Activated naive CD8-positive, alpha-beta T cell treated with anti-CD3 and anti-CD28 coated beads, Interleukin-2, amount 10 ng/mL, durations not matched to agents 7 days and 5 days (primary cell): ENCODE measurements around the gene EHMT2. TPM values are rescaled to one million over a fixed set of nuclear protein-coding genes. Genes with fewer than 3 reads are reported as not detected.

Experiments used
- ATAC-seq: fragments of 150-1000 bp; cut with Tn5 transposase; one replicate; pipeline ENCODE4 v1.10.0; 2021; ENCODE audit warnings: low read depth, moderate library complexity
- POLR2A ChIA-PET: fragments of 350-600 bp; sonication (Branson Sonifier 250); formaldehyde crosslinking; loops from one replicate; lab custom pipeline; 2021; ENCODE audit warnings: antibody characterized with exemption; lab: Charles Lee
- DNase-seq: peaks from one replicate; pipeline ENCODE4 v3.0.0; 2021
- H3K27ac Mint-ChIP-seq: one replicate; pipeline ENCODE4 v1.8.0; 2022; ENCODE audit warnings: mild to moderate bottlenecking, mixed read lengths
- H3K27me3 Mint-ChIP-seq: one replicate; pipeline ENCODE4 v1.8.0; 2022; ENCODE audit warnings: mild to moderate bottlenecking, moderate library complexity, mixed read lengths
- H3K36me3 Mint-ChIP-seq: one replicate; pipeline ENCODE4 v1.8.0; 2021; ENCODE audit warnings: mild to moderate bottlenecking, mixed read lengths
- H3K4me1 Mint-ChIP-seq: one replicate; pipeline ENCODE4 v1.8.0; 2021; ENCODE audit warnings: mixed read lengths
- H3K4me3 Mint-ChIP-seq: one replicate; pipeline ENCODE4 v1.8.0; 2022; ENCODE audit warnings: mild to moderate bottlenecking, moderate library complexity, mixed read lengths
- H3K9me3 Mint-ChIP-seq: one replicate; pipeline ENCODE4 v1.8.0; 2021; ENCODE audit warnings: mixed read lengths
- total RNA-seq, 2 experiments: library from RNA; stranded (reverse); gene quantifications; one replicate each; pipeline ENCODE4 v1.2.3, GENCODE V29; 2021

EHMT2 gene
- total RNA-seq, 2 experiments from 2014 or later: 77.5 to 80.6 TPM

DNA sequence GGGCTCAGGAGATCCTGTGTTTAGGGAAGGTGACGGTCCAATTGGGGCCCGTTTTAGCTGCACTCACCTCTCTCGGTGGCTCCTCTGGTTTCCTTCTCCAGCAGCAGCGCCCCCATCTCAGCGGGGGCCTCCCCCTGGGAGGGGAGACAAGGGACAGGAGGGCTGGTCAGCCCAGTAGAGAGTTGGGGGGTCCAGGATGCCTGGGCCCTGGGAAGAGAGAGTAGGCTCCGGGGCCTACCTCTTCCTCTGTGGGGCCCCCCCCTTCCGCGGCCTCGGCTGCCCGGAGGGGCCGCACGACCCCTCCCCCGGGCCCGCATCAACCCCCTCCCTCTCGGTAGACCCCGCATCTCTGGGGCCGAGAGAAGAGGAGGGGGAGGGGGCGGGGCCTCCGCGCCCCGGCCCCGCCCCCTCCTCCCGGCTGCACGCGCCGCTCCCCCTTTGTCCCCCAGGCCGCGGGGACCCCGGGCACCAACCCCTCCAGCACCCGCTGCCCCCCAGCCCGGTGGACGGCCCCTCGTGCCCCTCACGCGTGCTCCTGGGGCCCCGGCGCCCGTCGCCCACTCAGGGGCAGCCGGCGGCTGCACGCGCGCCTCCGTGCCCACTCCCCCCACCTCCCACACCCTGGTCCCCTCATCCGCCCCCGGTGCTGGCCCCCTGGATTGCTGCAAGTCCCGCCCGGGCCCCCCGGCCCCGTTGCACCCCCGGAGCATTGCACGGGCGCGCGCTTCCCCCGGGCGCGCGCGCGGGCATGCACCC lies 464 bp downstream of the EHMT2 start:
- Mint-ChIP-seq H3K27ac (peak overlapping the region; percentile 89), H3K9me3 (no peaks in the 10 kb centered on the region), H3K36me3 (peaks cover 14% of the 10 kb centered on the region), H3K4me3 (peak overlapping the region; percentile 91), H3K4me1 (peaks cover 32% of the 10 kb centered on the region), H3K27me3 (no peaks in the 10 kb centered on the region)
- DNase-seq (peak; percentile 45), ATAC-seq (peak; percentile 3)
- POLR2A ChIA-PET: interaction anchor here (0.6 to 1.9 kb wide), 18 partner anchors 8 to 1075 kb away, joined by 3 to 13 read pairs (median 4); partner anchors contain the start of genes ABHD16A, ATF6B, BAG6 and DDX39B

DNA sequence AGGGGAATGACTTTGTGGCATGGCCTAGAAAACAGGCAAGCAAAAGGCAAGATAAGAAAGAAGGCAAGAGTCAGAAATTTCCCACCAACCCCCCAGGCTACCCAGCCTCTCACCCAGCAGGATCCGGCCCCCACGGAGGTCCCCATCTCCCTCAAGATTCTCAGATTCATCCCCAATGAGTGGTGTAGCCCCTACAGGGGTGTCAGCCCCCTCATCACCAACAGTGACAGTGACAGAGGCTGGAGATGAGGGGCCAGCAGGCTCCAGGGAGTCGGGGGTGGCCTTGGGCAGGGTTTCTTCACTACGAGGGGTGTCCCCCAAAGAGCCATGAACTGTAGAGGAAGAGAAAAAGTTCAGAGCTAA lies 1.0 kb downstream of the EHMT2 start:
- Mint-ChIP-seq H3K27me3 (no peaks in the 10 kb centered on the region), H3K4me1 (peaks cover 32% of the 10 kb centered on the region), H3K36me3 (peaks cover 14% of the 10 kb centered on the region), H3K4me3 (peak overlapping the region; percentile 91), H3K27ac (peak overlapping the region; percentile 89), H3K9me3 (no peaks in the 10 kb centered on the region)
- DNase-seq (no peak), ATAC-seq (no peak)
- POLR2A ChIA-PET: interaction anchor here (1.1 to 1.9 kb wide), 3 partner anchors 61 to 1076 kb away, joined by 4 to 6 read pairs (median 5); partner anchors contain the start of gene DDX39B

DNA sequence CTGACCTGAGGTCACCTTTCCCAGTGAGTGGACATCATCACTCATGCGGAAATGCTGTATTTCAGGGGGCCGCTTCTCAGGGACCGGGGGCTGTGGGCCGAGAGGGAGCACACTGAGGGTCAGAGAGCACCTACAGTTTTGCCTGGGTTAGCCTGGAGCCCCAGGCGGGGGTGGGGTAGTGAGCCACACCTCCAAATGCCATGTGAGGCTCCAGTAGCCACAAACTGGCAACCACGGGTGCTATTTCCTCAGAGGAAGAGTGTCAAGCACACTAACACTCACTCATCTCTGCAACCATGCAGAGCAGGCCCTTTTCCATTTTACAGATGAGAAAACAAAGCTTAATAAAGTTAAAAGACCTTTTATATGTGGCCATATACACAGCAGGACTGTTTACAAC lies 4.7 kb downstream of the EHMT2 start:
- H3K27ac Mint-ChIP-seq: no peak overlapping the region
- ATAC-seq (no peak), DNase-seq (no peak)
- H3K9me3 Mint-ChIP-seq: no peaks in the 10 kb centered on the region
- POLR2A ChIA-PET: no interaction called here
- H3K36me3 Mint-ChIP-seq: peaks cover 19% of the 10 kb centered on the region
- H3K4me1 Mint-ChIP-seq: peaks cover 17% of the 10 kb centered on the region
- H3K4me3 Mint-ChIP-seq: no peak overlapping the region
- no peaks in the 10 kb centered on the region for H3K27me3 Mint-ChIP-seq

DNA sequence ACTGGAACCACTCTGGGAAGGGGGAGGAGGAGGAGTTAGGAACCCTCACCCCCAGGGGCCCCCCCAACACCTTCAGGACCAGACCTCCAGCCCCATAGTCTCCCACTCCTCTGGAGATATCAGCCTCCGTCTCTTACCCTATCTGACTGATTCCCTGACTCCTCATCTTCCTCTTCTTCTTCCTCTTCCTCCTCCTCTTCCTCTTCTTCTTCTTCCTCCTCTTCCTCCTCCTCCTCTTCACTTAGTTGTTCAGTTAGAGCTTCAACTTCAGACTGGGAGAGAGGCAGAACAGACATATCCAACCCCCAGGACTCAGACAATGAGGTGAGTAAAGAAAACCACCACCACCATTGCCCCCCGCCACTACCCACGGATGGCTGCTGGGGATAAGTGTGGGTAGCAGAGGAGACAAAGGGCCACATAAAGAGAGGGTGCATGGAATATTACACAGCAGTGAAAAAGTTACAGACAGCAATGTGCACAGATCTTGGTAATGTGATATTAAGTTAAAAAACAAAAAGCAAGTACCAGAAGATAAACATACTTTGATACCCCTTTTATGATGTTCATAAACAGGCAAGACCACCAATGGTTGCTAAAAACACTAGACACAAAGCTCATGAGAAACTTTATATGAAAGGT lies 8.0 kb downstream of the EHMT2 start:
- DNase-seq (no peak), ATAC-seq (no peak)
- POLR2A ChIA-PET: interaction anchor here (0.5 to 0.8 kb wide), 2 partner anchors 8 to 9 kb away, joined by 3 to 7 read pairs; partner anchors contain the start of gene EHMT2
- no peaks in the 10 kb centered on the region for H3K27me3 Mint-ChIP-seq
- no peak overlapping the region for H3K27ac Mint-ChIP-seq
- H3K9me3 Mint-ChIP-seq: no peaks in the 10 kb centered on the region
- H3K4me1 Mint-ChIP-seq: peaks cover 5% of the 10 kb centered on the region
- peaks cover 19% of the 10 kb centered on the region for H3K36me3 Mint-ChIP-seq
- H3K4me3 Mint-ChIP-seq: no peak overlapping the region

DNA sequence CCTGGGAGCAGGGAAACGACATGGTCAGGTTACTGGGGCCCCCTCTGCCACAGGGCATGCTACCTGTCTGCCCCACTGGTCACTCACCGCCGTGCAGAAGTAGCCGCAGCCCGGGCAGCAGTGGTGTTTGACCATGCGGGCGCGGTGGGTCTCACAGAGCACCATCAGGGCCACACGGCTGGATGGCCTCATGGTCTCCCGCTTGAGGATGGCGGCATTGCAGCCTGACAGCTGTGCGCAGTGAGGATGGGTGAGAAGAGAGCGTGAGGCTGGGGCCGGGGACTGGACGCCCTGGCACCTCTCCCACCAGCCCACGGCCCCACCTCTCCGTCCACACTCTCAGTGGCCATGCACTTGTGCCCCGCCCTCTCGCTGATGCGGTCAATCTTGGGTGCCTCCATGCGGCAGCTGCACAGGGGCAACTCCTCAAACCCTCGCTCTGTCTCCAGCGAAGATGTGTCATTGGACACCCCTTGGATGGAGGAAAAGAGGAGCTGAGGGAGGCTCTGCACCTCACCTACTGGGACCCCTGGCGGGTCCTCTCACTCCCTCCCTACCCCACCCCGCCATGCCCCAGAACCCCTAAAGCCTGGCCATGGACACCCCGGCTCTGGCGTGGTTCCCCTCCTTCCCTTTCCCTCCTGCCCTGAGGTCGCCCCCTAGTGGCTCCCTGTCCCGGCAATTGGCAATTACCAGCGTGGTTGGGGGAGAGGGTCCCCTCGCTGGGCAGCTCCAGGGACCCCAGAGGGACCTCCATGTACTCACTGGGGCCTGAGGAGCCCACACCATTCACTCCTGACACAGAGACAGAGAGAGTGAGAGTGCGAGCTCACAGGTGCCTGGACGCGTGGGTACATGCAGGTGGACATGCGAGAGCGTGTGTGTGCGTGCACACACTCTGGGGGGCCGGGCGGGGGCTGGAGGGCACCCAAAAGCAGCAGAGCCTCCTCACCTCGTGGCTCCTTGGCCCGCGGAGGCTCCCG lies 8.9 kb downstream of the EHMT2 start:
- peaks cover 4% of the 10 kb centered on the region for H3K4me1 Mint-ChIP-seq
- H3K36me3 Mint-ChIP-seq: peaks cover 19% of the 10 kb centered on the region
- no peaks in the 10 kb centered on the region for H3K9me3 Mint-ChIP-seq
- no peaks in the 10 kb centered on the region for H3K27me3 Mint-ChIP-seq
- POLR2A ChIA-PET: interaction anchor here (0.7 to 1.6 kb wide), 3 partner anchors 9 to 53 kb away, joined by 3 to 7 read pairs (median 4); partner anchors contain the start of gene EHMT2
- no peak overlapping the region for H3K27ac Mint-ChIP-seq
- ATAC-seq (peak; percentile 55), DNase-seq (peak; percentile 75)
- no peak overlapping the region for H3K4me3 Mint-ChIP-seq

DNA sequence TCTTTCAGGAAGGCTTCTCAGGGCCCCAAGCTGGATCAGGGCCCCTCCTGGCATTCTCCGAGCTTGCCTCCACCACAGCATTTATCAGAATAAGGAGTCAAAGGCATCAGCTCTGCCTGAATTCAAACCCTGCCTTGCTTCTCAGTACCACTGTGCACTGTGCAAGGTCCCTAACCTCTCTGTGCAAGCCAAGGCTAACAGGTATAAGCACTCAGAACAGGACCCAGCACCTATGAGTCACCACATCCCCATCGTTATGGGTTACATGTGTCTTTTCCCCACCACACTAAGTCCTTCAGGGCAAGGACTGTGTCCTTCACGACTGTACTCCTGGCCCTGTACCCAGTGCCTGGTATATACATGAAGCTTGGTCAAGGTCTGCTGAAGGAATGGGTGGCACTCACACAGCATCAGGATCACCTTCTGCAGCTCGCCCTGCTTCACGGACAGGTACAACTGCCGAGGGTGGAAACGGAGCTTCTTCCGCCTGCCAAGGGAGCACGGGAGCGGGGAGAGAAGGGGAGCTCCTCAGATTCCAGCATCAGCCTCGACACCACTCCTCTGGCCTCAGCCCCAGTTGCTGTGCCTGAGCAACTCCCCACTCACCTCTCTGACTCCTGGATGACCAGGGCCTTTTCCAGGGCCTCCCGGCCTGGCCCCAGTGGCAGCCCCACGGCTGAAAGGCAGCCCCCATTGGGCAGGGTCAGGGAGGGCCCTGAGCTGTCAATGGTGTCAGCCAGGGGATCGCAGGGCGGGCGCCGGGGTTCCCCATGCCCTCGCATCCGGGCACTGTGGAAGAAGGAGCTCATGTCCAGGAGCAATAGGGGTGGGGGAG lies 10.1 kb downstream of the EHMT2 start:
- Mint-ChIP-seq H3K4me1 (no peaks in the 10 kb centered on the region), H3K9me3 (no peaks in the 10 kb centered on the region), H3K36me3 (peaks cover 20% of the 10 kb centered on the region), H3K4me3 (no peak overlapping the region), H3K27me3 (no peaks in the 10 kb centered on the region), H3K27ac (no peak overlapping the region)
- ATAC-seq (no peak), DNase-seq (no peak)
- POLR2A ChIA-PET: interaction anchor here (0.7 to 1.6 kb wide), 2 partner anchors 12 to 23 kb away, joined by 3 to 4 read pairs; no protein-coding TSS in a partner anchor

DNA sequence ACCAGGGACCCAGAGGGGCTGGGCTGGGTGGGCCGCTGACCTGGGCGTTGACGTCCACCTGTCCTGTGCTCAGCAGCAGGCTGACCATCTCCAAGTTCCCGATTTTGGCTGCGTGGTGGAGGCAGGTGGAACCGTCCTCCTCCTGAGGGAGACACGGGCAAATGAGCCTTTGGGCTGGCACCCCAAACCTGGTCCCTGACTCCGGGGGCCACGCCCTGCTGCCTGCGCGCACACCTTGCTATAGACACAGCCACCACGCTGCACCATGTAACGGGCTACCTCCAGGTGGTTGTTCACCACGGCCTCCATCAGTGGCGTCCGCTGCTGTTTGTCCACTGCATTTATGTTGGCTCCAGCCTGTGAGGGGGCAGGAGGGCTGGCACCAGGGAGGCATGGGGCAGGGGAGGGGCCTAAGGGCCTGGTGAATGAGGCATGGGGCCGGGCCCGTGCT lies 10.9 kb downstream of the EHMT2 start:
- peaks cover 20% of the 10 kb centered on the region for H3K36me3 Mint-ChIP-seq
- H3K9me3 Mint-ChIP-seq: no peaks in the 10 kb centered on the region
- no peak overlapping the region for H3K4me3 Mint-ChIP-seq
- H3K27ac Mint-ChIP-seq: no peak overlapping the region
- ATAC-seq: no peak
- no peak for DNase-seq
- no peaks in the 10 kb centered on the region for H3K27me3 Mint-ChIP-seq
- no peaks in the 10 kb centered on the region for H3K4me1 Mint-ChIP-seq
- POLR2A ChIA-PET: no interaction called here

DNA sequence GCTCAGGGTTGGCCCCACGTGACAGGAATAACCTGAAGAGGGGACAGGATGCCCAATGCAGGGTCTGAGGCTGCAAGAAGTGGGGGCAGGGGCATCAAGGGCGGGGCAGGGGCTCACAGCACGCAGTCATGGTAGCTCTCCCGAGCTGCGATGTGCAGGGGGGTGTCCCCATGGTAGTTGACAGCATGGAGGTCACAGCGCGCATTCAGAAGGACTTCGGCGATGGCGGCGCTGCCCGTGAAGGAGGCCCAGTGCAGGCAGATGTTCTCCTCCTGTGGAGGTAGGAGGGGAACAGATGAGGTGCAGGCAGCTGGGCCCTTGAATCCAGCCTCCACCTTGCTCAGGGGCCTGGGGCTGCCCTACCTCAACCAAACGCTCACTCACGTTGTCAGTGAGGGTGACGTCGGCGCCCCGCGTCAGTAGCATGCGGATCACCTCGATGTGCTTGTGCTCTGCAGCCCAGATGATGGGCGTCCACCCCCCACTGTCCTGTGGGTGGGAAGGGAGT lies 12.9 kb downstream of the EHMT2 start:
- no peak for ATAC-seq
- peaks cover 22% of the 10 kb centered on the region for H3K36me3 Mint-ChIP-seq
- POLR2A ChIA-PET: no interaction called here

DNA sequence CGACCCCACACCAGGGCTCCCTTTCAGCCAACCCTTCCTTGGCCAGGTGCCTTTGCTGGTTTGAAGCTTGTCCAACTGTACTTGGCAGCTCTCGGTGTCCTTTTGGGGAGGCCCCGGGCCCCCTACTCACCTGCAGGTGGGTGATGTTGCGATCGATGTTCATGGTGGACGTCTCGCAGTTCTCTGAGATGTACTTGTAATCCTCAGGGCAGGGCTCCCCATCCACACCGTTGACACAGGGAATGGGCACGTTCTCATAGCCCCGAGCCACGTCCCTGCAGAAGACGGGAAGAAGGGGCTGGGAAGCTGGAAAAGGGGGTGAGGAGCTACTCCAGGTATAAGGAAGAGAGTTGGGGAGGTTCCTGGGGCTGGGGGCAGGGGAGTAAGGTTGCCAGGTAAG lies 13.8 kb downstream of the EHMT2 start:
- POLR2A ChIA-PET: no interaction called here
- peaks cover 23% of the 10 kb centered on the region for H3K36me3 Mint-ChIP-seq
- H3K27me3 Mint-ChIP-seq: no peaks in the 10 kb centered on the region
- no peaks in the 10 kb centered on the region for H3K4me1 Mint-ChIP-seq
- H3K9me3 Mint-ChIP-seq: no peaks in the 10 kb centered on the region
- H3K4me3 Mint-ChIP-seq: no peak overlapping the region
- DNase-seq (no peak), ATAC-seq (no peak)
- no peak overlapping the region for H3K27ac Mint-ChIP-seq

More for the DNA sequence above, 12.9 kb downstream of the EHMT2 start:
- DNase-seq: no peak
- Mint-ChIP-seq H3K4me3 (no peak overlapping the region), H3K27me3 (no peaks in the 10 kb centered on the region), H3K9me3 (no peaks in the 10 kb centered on the region), H3K27ac (no peak overlapping the region), H3K4me1 (no peaks in the 10 kb centered on the region)

DNA sequence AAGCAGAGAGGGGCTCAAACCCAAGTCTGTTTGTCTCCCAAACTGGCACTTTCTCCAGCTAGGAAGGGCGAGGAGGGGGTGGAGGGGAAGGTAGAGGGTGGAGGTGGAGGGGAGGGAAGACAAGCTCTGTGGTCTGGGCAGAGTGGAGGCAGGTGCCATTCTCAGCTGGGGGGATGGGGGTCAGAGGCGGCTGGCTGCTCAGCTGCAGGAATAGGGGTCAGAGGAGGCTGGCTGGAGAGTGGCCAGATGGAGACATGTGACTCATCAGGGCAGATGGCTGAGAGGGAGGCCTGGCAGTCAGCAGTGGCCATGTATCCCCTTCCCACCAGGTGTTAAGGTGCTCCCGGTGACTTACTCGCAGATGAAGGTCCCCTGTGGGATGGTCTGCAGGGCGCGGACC lies 15.2 kb downstream of the EHMT2 start:
- Mint-ChIP-seq H3K27me3 (no peaks in the 10 kb centered on the region), H3K9me3 (no peaks in the 10 kb centered on the region), H3K36me3 (peaks cover 22% of the 10 kb centered on the region), H3K4me3 (no peak overlapping the region), H3K4me1 (no peaks in the 10 kb centered on the region), H3K27ac (no peak overlapping the region)
- DNase-seq (no peak), ATAC-seq (no peak)
- POLR2A ChIA-PET: no interaction called here

DNA sequence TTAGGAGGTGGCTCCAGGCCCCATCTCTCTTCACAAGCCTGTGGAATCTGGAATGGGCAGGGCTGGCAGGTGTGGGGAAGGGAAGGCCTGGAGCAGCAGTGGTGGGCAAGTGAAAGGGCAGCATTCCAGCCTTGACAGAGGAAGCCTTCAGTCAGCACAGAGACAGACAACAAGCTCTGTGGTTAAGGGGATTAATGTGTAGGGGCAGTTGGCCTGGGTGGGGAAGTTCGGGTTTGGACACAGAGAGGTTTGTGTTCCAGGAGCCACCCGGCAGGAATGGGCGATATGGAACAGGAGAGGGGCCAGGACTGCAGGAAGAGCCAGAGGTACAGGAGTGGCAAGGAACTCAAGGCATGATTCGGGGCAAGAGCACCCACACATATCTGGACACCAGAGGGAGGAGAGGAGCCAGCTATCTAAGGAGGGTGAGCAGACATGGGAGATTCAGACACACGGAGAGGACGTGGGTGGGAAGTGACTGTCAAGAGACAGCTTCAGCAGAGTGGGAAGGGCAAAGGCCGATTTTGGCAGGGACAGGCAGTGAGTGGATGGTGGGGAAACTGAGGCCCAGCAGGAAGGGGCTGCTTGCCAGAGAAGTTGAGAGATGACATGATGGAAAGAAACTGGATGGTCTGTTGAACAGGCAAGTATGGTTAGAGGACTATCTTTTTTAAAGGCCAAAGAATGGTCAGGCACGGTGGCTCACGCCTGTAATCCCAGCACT lies 16.2 kb downstream of the EHMT2 start:
- H3K36me3 Mint-ChIP-seq: peaks cover 22% of the 10 kb centered on the region
- ATAC-seq: no peak
- POLR2A ChIA-PET: interaction anchor here (0.7 kb wide), 1 partner anchor 1313 kb away, joined by 4 read pairs; no protein-coding TSS in a partner anchor
- no peaks in the 10 kb centered on the region for H3K4me1 Mint-ChIP-seq
- no peaks in the 10 kb centered on the region for H3K27me3 Mint-ChIP-seq
- H3K27ac Mint-ChIP-seq: no peak overlapping the region
- DNase-seq: no peak
- H3K4me3 Mint-ChIP-seq: no peak overlapping the region
- no peaks in the 10 kb centered on the region for H3K9me3 Mint-ChIP-seq
